Middle frontal gyrus (tissue), 1 donor: Measurements from ENCODE around the gene ZC3H13.

ENCODE experiments used
- DNase-seq: peaks from one replicate; pipeline ENCODE4 v3.0.0-alpha.2; 2015; ENCODE audit warnings: low spot score; ENCODE audit errors: extremely low spot score

Gene ZC3H13

DNA sequence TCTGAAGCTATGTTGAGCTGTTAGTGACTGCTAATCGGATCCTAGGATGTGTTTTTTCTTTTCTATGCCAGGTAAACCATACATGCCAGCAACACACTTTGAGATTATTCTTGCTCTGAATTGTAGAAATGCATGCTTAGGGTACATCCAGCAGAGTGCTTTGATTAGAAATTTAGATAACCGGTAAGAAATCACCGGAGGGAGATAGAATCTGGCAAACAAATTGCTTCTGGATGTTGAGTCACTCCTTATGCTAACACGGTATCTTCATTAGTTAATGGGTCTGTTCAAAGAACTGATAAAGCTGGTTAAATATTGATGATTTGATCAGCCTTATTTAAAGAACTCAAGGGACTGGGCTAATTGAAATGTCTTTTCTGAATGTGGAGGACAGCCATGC, 115.9 kb downstream of the ZC3H13 start:
- DNase-seq, result no peak

DNA sequence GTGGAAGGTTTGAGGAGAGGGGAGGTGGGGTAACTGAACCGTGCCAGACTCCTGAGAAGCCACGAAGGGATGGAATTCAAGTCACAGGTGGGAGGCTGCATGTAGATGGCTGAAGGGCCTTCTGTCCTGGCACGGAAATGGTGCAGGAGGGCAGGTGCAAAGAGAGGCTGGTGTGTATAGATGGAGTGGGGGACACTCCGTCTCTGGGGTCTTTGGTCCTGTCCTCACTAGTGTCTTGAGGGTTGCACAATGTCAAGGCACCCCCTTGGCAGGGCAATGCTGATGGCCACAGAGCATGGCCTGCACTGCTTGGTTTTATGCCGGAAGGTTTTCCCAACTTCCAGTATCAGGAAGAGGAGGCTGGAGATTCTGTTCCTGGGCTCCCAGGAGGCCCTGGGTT, 118.3 kb downstream of the ZC3H13 start:
- DNase-seq, result no peak

DNA sequence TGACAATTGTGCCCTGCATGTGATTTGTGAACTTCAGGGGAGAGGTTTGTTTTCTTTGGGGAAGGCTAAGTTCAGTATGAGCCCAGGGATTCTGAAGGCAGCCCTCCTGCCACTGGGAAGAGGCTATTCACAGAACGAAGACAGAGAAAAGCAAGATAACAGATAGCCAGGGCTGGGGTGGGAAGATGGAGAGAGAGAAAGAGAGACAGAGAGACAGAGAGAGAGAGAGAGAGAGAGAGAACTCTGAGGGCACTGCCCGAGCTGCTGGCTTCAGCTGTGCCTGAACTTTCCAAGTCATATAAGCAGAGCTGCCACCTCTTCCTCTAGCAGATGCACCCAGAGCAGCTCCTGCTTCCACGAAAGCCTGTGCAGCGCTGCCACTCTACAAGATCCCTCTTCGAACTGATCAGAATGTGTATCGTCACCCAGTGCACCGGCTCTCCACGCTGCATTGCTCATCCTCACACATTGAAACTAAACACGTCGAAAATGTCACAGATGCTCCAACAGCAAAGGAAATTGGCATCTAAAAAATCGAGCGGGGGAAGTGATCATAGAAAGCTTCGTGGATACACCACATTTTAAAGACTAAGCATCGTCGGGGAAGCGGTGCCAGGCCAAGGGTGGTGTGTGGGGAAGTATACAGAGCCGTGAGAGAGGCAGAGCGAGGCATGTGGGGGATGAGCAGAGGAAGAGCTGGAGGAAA, 119.2 kb downstream of the ZC3H13 start:
- peak; percentile 6 for DNase-seq

DNA sequence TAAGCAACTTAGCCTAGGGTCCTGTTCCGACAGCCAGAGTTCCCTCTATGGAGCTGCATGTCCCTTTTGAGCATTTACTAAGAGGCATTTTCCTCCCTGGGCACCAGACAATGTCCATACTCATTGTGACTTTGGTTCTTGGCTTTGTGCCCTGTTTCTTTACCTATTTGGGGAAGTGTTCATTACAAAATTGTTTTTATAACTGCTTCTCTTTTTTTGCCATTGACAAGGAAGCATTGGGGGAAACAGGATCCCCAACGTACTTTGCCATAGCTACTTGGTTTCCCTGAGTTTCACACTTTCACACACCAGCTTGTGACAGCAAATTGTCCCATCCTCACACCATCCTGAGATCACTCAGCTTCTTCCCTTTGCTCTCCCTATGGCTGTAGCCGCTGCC, 119.9 kb downstream of the ZC3H13 start:
- no peak for DNase-seq

DNA sequence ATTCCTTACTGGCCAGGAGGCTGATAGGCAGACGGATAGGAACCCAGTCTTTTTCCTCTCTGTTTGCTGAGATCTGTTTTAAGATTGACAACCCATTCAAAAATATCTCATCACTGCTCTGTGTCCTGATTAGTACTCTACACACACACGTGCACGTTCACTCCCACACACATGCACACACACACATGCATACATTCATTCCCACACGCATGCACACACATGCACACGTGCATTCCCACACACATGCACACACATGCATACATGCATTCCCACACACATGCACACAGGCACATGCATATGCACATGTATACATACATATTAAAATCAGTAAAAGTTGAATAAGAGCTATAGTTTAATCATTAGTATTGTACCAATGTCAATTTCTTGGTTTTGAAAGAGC, 120.4 kb downstream of the ZC3H13 start:
- no peak for DNase-seq

DNA sequence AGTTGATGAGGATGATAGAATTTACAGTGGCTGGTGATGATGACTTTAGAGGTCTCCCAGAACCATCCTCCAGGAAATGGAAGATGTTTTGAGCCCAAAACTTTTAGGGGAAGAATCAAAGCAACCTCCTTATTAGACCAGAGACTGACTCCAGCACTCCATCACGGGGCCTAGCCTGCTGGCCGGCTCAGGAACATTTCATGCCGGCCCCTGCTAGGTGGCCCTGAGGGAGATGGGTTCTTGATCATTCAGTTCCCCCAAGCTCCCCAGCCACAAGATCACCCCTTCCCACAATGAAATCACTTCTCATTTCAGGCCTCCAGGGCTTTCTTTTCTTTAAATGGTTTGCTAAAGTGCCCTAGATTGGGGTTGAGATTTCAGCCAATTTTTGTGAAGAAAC, 121.3 kb downstream of the ZC3H13 start:
- DNase-seq, result no peak

DNA sequence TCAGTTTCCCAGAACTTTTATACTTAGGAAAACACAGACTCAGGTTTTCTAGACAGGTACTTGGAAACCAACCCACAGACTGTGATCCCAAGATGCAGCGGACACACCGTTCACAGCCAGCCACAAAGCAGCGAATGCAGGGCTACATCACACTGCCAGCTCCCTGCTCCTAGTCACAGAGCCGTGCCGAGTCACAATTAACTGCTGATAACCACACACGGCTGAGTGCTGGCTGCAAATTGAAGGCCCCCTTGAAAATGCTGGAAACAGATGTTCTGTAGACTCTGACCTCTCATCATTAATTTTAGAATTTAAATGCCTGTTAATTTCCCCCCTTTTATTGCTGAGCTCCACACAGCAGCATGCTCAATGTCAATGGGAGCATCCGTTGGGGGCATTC, 122.4 kb downstream of the ZC3H13 start:
- no peak for DNase-seq

DNA sequence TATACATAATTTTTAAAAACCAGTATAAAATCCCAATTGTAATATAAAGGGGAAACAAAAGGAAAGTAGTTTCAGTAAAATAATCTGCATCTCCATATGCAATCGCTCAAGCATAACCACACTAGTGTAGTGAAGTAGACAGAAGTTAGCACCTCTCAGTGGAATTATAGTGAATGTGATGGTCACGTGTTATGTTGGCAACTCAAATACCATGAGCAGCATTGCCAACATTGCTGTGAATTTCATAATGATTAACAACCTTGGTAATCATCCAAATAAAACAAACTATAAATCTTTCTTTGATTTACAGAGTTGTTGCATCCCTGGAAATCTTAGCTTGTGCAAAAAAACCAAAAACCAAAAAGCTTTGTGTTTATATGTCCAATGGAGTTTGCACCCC, 123.7 kb downstream of the ZC3H13 start:
- no peak for DNase-seq

DNA sequence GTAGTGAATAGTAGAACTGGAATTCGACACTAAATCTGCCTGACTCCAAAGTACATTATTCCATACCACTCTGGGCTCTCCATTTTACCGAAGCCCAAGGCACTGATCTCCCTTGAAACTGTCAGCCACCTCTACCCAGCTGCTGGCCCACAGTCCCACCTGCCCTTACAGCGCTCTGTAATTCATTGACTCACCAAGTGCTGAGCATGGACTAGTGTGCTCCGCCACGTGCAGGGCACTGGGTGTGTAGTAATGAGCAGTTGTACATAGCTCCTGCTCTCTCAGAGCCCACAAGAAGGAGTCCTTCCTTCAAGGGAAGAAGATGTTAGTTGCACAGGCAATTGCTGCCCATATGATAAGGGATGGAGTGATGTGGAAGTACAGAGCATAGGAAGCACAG, 124.4 kb downstream of the ZC3H13 start:
- no peak for DNase-seq

DNA sequence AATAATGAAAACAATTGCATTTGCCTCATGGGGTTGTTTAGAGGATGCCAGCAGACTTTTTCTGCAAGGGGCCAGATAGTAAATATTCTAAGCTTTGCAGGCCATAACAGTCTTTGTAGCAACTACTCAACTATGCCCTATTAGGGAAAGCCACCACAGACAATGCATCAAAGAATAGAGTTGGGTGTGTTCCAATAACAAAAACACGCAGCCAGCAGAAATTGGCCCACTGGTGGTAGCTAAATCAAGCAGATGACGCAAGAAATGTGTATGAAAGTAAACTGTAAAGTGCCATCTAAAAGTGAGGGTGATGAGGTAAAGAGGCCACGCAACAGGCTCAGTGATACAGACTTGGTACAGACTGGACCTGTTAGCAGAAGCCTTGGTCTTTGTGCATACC, 125.8 kb downstream of the ZC3H13 start:
- DNase-seq, result no peak

DNA sequence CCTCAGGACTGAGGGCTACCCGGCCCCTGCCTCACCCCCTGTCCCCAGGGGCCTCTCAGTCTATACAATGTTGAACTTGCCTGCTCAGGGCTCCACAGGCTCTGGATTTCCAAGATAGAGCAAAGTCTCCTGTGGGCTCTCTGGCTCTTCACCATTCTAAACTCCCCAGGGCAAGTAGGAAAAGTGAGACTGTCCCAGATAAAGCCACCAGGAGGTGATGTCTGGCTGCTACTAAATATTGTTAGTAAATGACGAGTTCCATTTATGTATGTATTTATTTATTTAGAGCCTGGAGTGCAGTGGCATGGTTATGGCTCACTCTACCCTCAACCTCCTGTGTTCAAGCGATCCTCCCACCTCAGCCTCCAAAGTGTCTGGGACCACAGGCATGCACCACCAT, 127.4 kb downstream of the ZC3H13 start:
- DNase-seq, result no peak

DNA sequence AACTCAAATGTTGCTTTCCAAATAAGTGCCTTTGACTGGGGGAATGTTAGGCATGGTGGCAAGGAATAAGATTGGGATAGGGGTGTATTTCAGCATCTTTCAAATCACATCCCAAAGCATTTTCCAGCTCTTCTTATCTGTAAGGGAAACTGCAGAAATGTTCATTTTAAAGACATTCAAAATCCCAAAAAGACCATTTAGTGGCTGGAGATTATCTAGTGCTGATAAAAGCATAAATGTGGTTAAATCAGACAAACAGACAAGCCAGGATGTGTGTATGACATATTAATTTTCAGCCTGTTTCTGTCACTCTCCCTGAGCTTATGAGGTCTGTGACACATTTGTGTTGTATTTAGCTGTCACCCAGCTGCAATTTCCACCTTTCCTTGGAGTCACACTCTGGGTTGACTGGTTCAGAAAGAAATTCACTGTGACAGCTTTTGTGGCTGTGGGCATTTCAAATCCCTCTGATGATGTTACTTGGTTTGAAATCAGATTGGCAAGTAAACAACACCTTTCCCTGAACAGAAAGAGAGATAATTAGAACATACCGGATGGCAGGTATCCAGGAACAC, 131.3 kb downstream of the ZC3H13 start:
- DNase-seq, result no peak

DNA sequence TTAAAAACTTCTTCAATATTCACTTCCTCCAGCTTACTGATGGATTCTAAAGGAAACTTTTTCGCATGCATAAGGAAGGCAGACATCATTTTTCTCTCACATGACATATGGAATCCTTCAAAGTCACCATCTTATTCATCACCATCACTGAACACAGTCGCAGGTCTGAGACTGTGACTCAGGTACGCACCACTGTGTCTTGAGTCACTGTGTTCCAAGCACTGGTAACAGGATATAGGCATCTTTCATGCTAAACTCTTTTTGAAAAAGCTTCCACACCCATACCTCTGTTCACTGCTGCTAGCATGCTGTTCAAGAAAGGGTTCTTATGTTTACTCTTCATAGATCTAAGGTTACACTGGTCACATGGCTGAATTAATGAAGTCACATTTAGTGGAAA, 133.9 kb downstream of the ZC3H13 start:
- no peak for DNase-seq

DNA sequence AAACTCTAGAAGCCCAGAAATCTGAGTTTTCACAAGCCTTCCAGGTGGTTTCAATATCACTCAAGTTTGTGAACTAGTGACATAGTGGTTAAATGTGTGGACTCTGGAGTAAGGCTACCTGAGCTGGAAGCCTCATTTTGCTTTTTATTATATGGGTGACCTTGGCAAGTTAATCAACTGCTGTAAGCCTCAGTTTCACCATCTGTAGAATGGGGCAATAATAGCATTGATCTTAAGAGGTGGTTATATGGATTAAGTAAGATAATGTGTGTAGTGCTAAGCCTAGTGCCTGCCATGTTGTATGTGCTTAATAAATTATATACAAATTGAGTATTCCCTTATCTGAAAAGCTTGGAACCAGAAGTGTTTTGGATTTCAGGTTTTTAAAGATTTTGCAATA, 135.5 kb downstream of the ZC3H13 start:
- no peak for DNase-seq

DNA sequence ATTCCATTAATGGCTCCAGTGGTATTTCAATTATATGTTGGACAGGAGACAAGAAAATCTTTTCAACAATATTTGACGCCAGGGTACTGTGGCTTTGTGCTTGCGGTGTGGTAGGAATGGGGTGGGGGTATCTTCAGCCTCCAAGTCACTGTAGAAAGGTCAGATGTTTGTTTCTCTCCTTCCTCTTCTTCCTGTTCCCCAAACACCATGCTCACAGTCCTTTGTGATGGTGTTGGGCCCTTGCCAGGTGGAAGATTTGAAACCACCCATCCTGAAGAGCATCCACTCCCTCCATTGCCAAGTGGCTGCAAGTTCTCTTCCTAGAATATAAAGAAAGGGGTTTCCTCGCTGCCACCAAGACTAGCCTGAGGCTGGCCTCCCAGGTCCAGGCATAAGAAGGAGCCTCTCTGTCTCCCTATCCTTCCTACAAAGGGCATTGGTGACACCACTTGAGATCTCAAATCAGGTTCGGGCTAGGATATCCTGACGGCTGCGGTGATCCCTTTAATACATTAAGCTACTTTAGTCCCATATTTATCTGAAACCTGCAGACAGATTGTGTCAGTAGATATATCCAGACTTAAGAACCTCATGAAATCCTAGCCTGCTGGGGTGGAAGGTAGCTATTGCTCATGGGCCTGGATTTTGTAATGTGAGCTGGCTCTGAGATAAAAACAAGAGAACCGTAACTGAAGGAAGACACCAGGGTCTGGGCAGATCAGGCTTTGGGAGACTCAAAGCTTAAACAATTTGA, 136.7 kb downstream of the ZC3H13 start:
- DNase-seq, result no peak

DNA sequence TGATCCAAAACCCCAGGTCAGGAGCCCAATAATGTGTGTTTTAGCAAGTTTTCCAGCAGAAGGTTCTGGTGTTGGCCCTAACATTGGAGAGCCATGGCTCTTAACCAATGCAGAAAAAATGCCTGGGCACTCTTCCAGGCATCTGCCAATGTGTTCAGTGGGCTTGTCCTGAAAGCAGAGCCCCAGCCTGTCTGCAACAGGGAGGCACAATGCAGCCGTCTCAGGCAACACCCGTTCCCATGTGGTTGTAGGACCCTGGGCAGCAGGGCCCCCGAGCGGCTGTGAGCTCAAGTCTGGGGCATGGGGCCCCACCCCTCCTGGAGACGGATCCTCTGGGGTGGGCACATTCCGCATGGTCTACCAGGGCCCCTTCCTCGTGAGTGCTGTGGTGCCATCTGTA, 142.9 kb downstream of the ZC3H13 start:
- DNase-seq, result no peak

DNA sequence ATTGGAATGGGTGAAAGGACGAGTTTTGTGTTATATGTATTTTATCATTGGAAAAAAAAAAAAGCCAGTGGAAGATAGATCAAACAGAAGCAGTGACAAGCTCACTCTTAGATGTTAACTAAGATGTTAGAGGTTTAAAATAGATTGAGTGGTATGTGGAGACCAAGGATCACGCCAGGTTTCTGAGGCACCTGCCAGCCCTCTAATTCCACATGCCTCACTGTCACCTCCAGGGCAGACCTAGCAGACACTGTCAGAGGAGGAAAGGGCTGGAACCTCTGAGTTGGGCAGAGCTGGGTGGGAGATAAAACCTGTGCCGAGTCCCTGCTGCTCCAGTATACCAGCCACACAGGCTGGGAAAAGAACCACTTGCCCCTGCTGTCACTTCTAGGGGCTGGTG, 143.5 kb downstream of the ZC3H13 start:
- DNase-seq, result no peak

DNA sequence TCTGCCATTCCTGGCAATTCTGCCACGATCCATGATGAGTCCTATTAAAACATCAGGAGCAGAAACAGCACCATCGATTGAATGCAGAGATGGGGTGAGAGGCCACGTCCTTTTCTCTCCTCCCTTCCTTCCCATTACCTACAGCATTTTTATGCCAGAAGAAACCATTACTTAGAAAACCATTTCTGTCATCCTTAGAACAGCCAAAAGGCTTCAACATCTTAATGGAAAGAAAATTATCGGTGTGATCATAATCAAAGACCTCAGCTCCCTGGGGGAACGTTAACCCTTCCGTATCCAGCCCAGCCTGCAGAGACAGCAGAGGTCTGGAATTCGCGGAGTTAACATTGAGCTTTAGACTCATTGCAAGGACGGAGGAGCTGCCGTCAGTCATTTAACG, 145.0 kb downstream of the ZC3H13 start:
- no peak for DNase-seq
